HEK293 (cell line): Measurements from ENCODE around the gene TRIM50.

Experiments
- BCL11A ChIP-seq: fragments of 450-650 bp; formaldehyde crosslinking; IDR thresholded peaks from 2 replicates; pipeline ENCODE4 v1.5.1; 2016; ENCODE audit warnings: low read depth, missing biosample characterization, missing genetic modification characterization
- CTCF ChIP-seq: fragments of 450-650 bp; formaldehyde crosslinking; IDR thresholded peaks from 2 replicates; pipeline ENCODE4 v1.5.1; 2016; ENCODE audit warnings: missing biosample characterization, missing genetic modification characterization
- MYNN ChIP-seq: fragments of 450-650 bp; formaldehyde crosslinking; IDR thresholded peaks from 2 replicates; pipeline ENCODE4 v1.5.1; 2016; ENCODE audit warnings: missing biosample characterization, missing genetic modification characterization, borderline replicate concordance
- PRDM10 ChIP-seq: fragments of 450-650 bp; formaldehyde crosslinking; IDR thresholded peaks from 2 replicates; pipeline ENCODE4 v1.5.1; 2016; ENCODE audit warnings: missing biosample characterization, missing genetic modification characterization
- SCRT1 ChIP-seq: fragments of 450-650 bp; formaldehyde crosslinking; IDR thresholded peaks from 2 replicates; pipeline ENCODE4 v1.5.1; 2016; ENCODE audit warnings: missing biosample characterization, missing genetic modification characterization, borderline replicate concordance
- ZNF580 ChIP-seq: fragments of 450-650 bp; formaldehyde crosslinking; IDR thresholded peaks from 2 replicates; pipeline ENCODE4 v1.5.1; 2016; ENCODE audit warnings: missing biosample characterization, missing genetic modification characterization

DNA sequence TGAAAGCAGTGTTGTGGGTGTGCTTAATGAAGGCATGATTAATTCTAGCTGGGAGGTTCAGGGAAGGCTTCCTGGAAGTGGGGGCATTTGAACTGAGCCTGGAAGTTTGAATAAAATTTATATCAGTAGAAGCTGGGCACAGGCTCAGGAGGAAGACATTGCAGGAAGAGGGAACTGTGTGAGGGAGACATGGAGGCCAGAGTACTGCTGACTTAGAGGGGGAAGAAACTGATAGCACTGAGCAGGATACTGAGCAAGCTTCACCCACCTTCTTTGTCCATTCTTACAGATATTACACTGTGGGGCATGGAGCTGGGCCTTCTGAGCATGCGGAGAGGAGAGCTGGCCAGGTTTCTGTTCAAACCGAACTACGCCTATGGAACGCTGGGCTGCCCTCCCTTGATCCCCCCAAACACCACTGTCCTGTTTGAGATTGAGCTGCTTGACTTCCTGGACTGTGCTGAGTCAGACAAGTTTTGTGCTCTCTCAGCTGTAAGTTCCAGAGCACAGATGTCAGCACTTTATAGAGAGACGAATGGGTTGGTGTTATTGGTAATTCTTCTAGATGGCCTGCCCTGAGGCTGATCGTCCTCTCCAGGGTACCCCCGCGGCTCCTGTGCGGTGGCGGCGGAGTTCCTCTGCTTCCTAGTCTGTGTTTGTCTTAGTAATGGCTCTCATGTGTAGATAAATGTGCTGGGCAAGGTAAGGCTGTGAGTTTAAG, 2.1 kb upstream of the TRIM50 start:
- TF ChIP-seq BCL11A, result no peak
- no peak for TF ChIP-seq PRDM10
- TF ChIP-seq SCRT1 (tag by site-specific recombination), result no peak
- TF ChIP-seq MYNN (tag by site-specific recombination), result no peak
- no peak for TF ChIP-seq CTCF (tag by site-specific recombination)
- no peak for TF ChIP-seq ZNF580 (tag by site-specific recombination)
